ENCODE data around the gene APBB2. TPM values are rescaled to one million over a fixed set of nuclear protein-coding genes. Genes with fewer than 3 reads are reported as not detected.

The APBB2 gene
- total RNA-seq, 1 experiment from 2014 or later = 49.0 TPM

DNA sequence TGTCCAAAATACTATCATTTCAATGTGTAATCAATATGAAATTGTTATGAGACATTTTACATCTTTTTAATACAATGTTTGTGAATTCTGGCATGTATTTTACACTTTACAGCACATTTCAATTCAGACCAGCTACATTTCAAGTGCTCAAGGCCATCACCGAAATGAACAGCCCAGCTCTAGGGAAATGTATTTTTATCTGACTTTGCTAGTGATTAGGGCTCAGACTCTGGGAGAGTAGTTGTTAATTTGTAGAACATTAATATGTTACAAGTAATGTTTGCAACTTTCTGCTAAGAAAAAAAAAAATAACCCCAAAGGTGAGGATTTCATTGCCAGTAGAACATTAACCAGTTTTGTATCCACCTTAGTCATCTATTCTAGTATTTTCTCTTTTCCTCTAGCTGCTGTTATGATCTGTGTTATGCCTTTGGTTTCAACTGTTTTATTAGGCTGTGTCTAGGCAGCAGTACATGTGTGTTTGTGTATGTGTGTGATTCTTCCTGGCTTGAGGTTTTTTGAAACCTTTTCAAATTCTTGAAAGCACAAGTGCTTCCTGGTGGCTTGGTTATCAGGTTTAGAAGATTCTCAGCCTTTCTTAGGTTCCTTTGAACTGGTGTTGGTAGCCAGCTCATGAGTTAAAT, 338.7 kb downstream of the APBB2 start (continued):
- TF ChIP-seq ZNF232 (CRISPR knock-in tag; IDR thresholded peaks at IDR 0.05) (no peak), USF1 (CRISPR knock-in tag; IDR thresholded peaks at IDR 0.05) (no peak), RELA (CRISPR knock-in tag; IDR thresholded peaks at IDR 0.05; ENCODE audit: borderline replicate concordance) (no peak), SMAD4 (CRISPR knock-in tag; IDR thresholded peaks at IDR 0.05) (no peak), PRRX2 (CRISPR knock-in tag; IDR thresholded peaks at IDR 0.05) (no peak), ELF4 (CRISPR knock-in tag; IDR thresholded peaks at IDR 0.05; ENCODE audit: low read depth) (no peak), SOX15 (CRISPR knock-in tag; IDR thresholded peaks at IDR 0.05) (no peak), OVOL2 (CRISPR knock-in tag; IDR thresholded peaks at IDR 0.05; ENCODE audit: borderline replicate concordance) (no peak)
- TF ChIP-seq, protein P1, sequence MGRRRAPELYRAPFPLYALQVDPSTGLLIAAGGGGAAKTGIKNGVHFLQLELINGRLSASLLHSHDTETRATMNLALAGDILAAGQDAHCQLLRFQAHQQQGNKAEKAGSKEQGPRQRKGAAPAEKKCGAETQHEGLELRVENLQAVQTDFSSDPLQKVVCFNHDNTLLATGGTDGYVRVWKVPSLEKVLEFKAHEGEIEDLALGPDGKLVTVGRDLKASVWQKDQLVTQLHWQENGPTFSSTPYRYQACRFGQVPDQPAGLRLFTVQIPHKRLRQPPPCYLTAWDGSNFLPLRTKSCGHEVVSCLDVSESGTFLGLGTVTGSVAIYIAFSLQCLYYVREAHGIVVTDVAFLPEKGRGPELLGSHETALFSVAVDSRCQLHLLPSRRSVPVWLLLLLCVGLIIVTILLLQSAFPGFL (CRISPR knock-in tag; IDR thresholded peaks at IDR 0.05; ENCODE audit: borderline replicate concordance) = no peak

DNA sequence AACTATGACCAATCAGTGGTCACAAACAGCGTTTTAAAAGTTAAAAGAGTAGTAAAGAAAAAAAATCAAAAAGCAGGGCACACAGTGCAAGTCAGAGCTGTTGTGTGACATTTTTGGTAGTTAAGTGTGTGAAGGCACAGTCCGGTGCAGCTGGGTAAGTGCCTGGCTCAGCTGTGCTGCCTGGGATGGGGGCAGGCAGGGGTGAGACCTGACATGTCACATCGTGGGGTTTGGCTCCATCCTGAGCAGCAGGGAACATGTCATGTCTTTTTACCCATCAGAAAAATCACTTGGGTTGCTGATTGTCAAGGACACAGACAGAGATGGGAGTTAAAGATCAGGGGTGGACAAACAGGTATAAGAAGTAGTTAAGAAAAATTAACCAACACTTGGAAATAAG, 339.4 kb downstream of the APBB2 start:
- H3K9me3 Mint-ChIP-seq = no peaks in the 10 kb centered on the region
- ATAC-seq (peak; percentile 69), DNase-seq (ENCODE audit: low spot score) (no peak)
- ChIA-PET CTCF (interaction anchor here (0.6 to 3.5 kb wide), 8 partner anchors 11 to 53 kb away, joined by 3 to 18 read pairs (median 5); no protein-coding TSS in a partner anchor), POLR2A (no interaction called here)
- H3K27me3 Mint-ChIP-seq (ENCODE audit: low read depth) = no peaks in the 10 kb centered on the region
- H3K27ac Mint-ChIP-seq = peak overlapping the region; percentile 81
- no peak overlapping the region for H3K4me3 Mint-ChIP-seq
- H3K4me1 Mint-ChIP-seq = peaks cover 13% of the 10 kb centered on the region
- no peaks in the 10 kb centered on the region for H3K36me3 Mint-ChIP-seq
- TF ChIP-seq ZNF532 (CRISPR knock-in tag; IDR thresholded peaks at IDR 0.05; ENCODE audit: borderline replicate concordance) = no peak
- no peak for TF ChIP-seq NFE2L1 (CRISPR knock-in tag; IDR thresholded peaks at IDR 0.05)
- TF ChIP-seq MYBL2 (CRISPR knock-in tag; IDR thresholded peaks at IDR 0.05) = no peak
- TF ChIP-seq ZNF219 (CRISPR knock-in tag; IDR thresholded peaks at IDR 0.05; ENCODE audit: borderline replicate concordance) = no peak
- TF ChIP-seq STAT6 (CRISPR knock-in tag; conservative IDR thresholded peaks at IDR 0.05; ENCODE audit: low read depth) = no peak
- TF ChIP-seq FOXK1 (CRISPR knock-in tag; IDR thresholded peaks at IDR 0.05) = no peak
- TF ChIP-seq TP53 (CRISPR knock-in tag; IDR thresholded peaks at IDR 0.05) = no peak
- TF ChIP-seq, protein P2, sequence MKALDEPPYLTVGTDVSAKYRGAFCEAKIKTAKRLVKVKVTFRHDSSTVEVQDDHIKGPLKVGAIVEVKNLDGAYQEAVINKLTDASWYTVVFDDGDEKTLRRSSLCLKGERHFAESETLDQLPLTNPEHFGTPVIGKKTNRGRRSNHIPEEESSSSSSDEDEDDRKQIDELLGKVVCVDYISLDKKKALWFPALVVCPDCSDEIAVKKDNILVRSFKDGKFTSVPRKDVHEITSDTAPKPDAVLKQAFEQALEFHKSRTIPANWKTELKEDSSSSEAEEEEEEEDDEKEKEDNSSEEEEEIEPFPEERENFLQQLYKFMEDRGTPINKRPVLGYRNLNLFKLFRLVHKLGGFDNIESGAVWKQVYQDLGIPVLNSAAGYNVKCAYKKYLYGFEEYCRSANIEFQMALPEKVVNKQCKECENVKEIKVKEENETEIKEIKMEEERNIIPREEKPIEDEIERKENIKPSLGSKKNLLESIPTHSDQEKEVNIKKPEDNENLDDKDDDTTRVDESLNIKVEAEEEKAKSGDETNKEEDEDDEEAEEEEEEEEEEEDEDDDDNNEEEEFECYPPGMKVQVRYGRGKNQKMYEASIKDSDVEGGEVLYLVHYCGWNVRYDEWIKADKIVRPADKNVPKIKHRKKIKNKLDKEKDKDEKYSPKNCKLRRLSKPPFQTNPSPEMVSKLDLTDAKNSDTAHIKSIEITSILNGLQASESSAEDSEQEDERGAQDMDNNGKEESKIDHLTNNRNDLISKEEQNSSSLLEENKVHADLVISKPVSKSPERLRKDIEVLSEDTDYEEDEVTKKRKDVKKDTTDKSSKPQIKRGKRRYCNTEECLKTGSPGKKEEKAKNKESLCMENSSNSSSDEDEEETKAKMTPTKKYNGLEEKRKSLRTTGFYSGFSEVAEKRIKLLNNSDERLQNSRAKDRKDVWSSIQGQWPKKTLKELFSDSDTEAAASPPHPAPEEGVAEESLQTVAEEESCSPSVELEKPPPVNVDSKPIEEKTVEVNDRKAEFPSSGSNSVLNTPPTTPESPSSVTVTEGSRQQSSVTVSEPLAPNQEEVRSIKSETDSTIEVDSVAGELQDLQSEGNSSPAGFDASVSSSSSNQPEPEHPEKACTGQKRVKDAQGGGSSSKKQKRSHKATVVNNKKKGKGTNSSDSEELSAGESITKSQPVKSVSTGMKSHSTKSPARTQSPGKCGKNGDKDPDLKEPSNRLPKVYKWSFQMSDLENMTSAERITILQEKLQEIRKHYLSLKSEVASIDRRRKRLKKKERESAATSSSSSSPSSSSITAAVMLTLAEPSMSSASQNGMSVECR (CRISPR knock-in tag; IDR thresholded peaks at IDR 0.05; ENCODE audit: borderline replicate concordance) = no peak
- TF ChIP-seq ELF4 (CRISPR knock-in tag; IDR thresholded peaks at IDR 0.05; ENCODE audit: low read depth) = no peak
- TF ChIP-seq TEAD1 (CRISPR knock-in tag; IDR thresholded peaks at IDR 0.05) = no peak
- TF ChIP-seq, protein P3, sequence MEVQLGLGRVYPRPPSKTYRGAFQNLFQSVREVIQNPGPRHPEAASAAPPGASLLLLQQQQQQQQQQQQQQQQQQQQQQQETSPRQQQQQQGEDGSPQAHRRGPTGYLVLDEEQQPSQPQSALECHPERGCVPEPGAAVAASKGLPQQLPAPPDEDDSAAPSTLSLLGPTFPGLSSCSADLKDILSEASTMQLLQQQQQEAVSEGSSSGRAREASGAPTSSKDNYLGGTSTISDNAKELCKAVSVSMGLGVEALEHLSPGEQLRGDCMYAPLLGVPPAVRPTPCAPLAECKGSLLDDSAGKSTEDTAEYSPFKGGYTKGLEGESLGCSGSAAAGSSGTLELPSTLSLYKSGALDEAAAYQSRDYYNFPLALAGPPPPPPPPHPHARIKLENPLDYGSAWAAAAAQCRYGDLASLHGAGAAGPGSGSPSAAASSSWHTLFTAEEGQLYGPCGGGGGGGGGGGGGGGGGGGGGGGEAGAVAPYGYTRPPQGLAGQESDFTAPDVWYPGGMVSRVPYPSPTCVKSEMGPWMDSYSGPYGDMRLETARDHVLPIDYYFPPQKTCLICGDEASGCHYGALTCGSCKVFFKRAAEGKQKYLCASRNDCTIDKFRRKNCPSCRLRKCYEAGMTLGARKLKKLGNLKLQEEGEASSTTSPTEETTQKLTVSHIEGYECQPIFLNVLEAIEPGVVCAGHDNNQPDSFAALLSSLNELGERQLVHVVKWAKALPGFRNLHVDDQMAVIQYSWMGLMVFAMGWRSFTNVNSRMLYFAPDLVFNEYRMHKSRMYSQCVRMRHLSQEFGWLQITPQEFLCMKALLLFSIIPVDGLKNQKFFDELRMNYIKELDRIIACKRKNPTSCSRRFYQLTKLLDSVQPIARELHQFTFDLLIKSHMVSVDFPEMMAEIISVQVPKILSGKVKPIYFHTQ (CRISPR knock-in tag; IDR thresholded peaks at IDR 0.05) = no peak
